ENCODE results near the gene ZBED3. TPM values are rescaled to one million over a fixed set of nuclear protein-coding genes. Genes with fewer than 3 reads are reported as not detected.
A peak's percentile ranks its signal among the peaks of the same experiment; 100 is the strongest.

Gene ZBED3
- total and polyA plus RNA-seq, 9 of the 15 experiments (the other 6 are each of a cell fraction or from before 2014, with no cell fraction given): 0.01 to 0.03 (median 0.01) TPM; not detected in 5

DNA sequence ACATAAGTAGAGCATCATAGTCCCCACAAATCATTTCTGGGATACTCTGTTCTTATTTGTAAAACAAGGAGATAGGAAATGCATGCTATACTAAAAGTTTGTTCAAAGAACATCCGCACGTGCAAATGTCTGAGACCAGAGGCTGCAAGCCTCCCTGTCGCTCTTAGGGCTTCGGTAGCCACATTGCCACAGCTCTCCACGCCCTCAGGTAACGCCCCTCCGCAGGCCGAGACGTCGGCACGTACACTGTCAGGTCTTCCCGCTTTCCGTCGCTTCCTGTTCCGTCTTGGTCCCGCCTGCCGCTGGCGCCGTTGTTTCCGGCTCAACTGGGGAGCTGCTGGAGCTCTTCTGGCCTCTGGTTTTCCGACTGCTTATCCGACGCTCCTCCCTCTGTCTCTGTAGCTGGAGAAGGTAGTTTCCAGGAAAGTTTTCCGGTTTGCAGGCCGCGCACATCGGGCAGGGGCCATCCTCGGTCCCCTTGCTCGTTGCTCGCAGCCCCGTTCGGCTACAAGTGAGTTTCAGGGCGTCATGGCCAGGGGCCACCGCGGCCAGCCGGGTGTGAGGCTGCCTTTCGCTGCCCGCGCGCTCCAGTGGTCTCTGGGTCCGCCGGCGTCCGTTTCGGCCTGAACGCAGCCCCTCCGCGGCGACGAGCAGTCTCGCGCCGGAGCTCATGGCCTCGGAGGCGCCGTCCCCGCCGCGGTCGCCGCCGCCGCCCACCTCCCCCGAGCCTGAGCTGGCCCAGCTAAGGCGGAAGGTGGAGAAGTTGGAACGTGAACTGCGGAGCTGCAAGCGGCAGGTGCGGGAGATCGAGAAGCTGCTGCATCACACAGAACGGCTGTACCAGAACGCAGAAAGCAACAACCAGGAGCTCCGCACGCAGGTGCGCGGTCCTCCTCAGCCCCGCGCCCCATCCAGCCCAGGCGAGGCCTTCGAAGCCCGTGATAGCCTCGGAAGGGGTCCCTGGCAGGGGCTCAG lies 56.7 kb downstream of the ZBED3 start, which contains the start of gene AGGF1 (continued):
- TF ChIP-seq, protein P1, sequence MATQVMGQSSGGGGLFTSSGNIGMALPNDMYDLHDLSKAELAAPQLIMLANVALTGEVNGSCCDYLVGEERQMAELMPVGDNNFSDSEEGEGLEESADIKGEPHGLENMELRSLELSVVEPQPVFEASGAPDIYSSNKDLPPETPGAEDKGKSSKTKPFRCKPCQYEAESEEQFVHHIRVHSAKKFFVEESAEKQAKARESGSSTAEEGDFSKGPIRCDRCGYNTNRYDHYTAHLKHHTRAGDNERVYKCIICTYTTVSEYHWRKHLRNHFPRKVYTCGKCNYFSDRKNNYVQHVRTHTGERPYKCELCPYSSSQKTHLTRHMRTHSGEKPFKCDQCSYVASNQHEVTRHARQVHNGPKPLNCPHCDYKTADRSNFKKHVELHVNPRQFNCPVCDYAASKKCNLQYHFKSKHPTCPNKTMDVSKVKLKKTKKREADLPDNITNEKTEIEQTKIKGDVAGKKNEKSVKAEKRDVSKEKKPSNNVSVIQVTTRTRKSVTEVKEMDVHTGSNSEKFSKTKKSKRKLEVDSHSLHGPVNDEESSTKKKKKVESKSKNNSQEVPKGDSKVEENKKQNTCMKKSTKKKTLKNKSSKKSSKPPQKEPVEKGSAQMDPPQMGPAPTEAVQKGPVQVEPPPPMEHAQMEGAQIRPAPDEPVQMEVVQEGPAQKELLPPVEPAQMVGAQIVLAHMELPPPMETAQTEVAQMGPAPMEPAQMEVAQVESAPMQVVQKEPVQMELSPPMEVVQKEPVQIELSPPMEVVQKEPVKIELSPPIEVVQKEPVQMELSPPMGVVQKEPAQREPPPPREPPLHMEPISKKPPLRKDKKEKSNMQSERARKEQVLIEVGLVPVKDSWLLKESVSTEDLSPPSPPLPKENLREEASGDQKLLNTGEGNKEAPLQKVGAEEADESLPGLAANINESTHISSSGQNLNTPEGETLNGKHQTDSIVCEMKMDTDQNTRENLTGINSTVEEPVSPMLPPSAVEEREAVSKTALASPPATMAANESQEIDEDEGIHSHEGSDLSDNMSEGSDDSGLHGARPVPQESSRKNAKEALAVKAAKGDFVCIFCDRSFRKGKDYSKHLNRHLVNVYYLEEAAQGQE (IDR thresholded peaks at IDR 0.05; ENCODE audit: borderline replicate concordance): no peak
- TF ChIP-seq, protein P1 (CRISPR knock-in tag; IDR thresholded peaks at IDR 0.05; ENCODE audit: low read depth): no peak
- TF ChIP-seq FOXK2 (conservative IDR thresholded peaks at IDR 0.05 in 1 of 2, IDR thresholded peaks at IDR 0.05 in 1 of 2; ENCODE audit: low read depth in 2 of 2) (peak; percentile 37 to 46; a peak in 2 of 4 replicates), MCM7 (IDR thresholded peaks at IDR 0.05) (no peak), CEBPB (tag; IDR thresholded peaks at IDR 0.05) (no peak), SAFB (IDR thresholded peaks at IDR 0.05; ENCODE audit: borderline replicate concordance, low read depth, low read length) (no peak), SP2 (IDR thresholded peaks at IDR 0.05; ENCODE audit: extremely low read depth, low read depth, low read length, poor library complexity, severe bottlenecking) (no peak), PHTF2 (CRISPR knock-in tag; IDR thresholded peaks at IDR 0.05) (no peak), PTRF (tag; IDR thresholded peaks at IDR 0.05) (no peak), ARNT (IDR thresholded peaks at IDR 0.05) (peak; percentile 44 to 67; a peak in 2 of 4 replicates), GTF2A2 (tag; IDR thresholded peaks at IDR 0.05) (no peak)
- TF ChIP-seq, protein P2, sequence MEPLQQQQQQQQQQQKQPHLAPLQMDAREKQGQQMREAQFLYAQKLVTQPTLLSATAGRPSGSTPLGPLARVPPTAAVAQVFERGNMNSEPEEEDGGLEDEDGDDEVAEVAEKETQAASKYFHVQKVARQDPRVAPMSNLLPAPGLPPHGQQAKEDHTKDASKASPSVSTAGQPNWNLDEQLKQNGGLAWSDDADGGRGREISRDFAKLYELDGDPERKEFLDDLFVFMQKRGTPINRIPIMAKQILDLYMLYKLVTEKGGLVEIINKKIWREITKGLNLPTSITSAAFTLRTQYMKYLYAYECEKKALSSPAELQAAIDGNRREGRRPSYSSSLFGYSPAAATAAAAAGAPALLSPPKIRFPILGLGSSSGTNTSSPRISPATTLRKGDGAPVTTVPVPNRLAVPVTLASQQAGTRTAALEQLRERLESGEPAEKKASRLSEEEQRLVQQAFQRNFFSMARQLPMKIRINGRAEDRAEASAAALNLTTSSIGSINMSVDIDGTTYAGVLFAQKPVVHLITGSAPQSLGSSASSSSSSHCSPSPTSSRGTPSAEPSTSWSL (CRISPR knock-in tag; IDR thresholded peaks at IDR 0.05; ENCODE audit: borderline replicate concordance): no peak
- TF ChIP-seq, protein P3, sequence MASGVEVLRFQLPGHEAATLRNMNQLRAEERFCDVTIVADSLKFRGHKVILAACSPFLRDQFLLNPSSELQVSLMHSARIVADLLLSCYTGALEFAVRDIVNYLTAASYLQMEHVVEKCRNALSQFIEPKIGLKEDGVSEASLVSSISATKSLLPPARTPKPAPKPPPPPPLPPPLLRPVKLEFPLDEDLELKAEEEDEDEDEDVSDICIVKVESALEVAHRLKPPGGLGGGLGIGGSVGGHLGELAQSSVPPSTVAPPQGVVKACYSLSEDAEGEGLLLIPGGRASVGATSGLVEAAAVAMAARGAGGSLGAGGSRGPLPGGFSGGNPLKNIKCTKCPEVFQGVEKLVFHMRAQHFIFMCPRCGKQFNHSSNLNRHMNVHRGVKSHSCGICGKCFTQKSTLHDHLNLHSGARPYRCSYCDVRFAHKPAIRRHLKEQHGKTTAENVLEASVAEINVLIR (CRISPR knock-in tag; IDR thresholded peaks at IDR 0.05): no peak
- TF ChIP-seq, protein P4, sequence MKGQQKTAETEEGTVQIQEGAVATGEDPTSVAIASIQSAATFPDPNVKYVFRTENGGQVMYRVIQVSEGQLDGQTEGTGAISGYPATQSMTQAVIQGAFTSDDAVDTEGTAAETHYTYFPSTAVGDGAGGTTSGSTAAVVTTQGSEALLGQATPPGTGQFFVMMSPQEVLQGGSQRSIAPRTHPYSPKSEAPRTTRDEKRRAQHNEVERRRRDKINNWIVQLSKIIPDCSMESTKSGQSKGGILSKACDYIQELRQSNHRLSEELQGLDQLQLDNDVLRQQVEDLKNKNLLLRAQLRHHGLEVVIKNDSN (CRISPR knock-in tag; IDR thresholded peaks at IDR 0.05): no peak

Data from K562 (cell line).